Activated T-cell treated with anti-CD3 and anti-CD28 coated beads for 24 hours (primary cell): ENCODE data around the gene MCC.

Source experiments
- DNase-seq: peaks from one replicate; pipeline ENCODE4 v3.0.0-alpha.2; 2020; ENCODE audit warnings: low read depth

The MCC gene

DNA sequence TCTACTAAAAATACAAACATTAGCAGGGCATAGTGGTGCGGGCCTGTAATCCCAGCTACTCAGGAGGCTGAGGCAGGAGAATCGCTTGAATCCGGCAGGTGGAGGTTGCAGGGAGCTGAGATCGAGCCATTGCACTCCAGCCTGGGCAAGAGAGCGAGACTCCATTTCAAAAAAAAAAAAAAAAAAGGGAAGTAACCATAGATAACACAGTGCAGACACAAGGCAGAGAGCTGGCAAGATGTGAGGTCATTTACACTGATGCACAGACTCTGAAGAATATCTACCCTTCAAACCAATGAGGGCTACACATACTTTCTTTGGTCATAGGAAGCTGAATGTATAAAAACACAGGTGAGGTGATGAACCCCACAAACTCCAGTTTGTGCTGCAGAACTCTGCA is 379.8 kb downstream of the MCC start:
- DNase-seq: no peak

DNA sequence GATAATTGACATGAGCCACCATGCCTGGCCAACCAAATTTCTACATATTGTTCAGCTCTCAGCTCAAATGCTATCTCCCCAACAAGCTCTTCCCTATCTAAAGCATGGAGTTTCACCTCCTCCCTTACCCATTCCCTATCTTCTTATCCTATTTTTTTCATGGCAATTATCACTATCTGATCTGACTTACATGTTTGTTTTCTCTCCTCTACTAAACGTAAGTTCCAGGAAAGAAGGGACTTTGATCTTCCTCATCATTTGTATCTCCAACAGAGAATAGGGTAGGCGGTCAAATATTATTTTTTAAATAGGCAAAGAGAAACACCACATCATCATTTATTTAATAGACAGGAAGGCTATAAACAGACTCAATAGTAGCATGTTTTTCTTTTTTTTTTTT is 381.4 kb downstream of the MCC start:
- DNase-seq: no peak

GRCh38 chr5:113105693-113106280 is 382.5 kb downstream of the MCC start:
- DNase-seq: no peak

GRCh38 chr5:113103330-113103729 is 384.9 kb downstream of the MCC start:
- no peak for DNase-seq

DNA sequence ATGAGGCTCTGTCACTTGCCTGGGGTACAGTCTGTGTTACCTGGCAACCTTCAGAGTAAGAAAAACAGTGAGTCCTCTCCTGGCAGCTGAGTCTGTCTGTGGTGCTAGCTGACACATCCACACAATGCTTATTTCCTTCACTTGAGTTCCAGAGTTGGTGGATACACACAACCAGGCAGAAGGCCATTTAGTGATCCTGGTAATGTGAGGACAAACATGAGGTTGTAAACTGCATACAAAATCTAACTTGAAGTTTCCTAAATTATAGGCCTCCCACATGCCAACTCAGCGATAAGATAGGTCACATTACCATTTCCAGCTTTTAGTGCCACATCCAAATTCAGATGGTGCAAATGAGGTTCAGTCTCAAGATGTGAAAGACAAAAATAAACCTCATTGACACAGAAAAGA is 386.1 kb downstream of the MCC start:
- DNase-seq: no peak

- DNase-seq: no peak
Measured at GRCh38 chr5:113100981-113101380, 387.3 kb downstream of the MCC start.

- no peak for DNase-seq
Measured at GRCh38 chr5:113099822-113100221, 388.4 kb downstream of the MCC start.

- DNase-seq: no peak
Measured at GRCh38 chr5:113098378-113098777, 389.9 kb downstream of the MCC start.

DNA sequence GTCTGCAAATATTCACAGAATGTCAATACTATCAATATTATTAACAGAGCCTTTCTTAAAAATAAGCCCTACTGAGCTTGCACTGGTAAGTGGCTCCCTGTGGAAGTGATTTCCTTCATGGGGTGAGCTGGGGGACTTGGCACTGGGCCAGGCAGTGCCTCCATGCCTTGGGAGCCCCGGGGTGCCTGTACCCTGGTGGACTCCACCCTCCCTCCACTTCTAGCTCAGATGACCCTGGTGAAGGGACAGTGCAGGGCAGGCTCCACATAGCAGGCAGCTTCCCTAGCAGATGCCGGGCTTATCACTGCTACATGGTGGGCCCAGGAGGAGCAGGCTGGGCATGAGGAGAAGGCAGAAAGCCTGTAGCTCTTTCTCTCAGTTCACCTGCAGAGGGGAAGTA is 392.4 kb downstream of the MCC start:
- DNase-seq: no peak

DNA sequence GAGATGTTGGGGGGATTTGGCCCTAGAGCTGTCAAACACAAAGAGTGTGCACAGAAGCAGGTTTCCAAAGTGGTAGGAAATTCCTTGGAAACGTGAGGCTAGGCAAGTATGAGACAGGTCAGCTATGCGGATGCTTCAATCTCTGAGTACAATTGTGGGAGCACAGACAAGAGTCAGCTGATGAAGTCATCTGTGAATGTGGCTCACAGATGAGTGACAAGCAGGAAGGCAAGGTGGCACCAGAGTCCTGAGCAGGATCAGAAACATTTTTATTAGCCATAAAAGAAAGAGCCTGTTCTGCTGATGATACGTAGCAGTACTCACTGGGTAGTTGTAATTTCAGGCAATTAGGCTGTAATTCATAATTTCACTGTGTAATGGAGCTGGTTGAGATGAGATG is 394.7 kb downstream of the MCC start:
- DNase-seq: no peak

DNA sequence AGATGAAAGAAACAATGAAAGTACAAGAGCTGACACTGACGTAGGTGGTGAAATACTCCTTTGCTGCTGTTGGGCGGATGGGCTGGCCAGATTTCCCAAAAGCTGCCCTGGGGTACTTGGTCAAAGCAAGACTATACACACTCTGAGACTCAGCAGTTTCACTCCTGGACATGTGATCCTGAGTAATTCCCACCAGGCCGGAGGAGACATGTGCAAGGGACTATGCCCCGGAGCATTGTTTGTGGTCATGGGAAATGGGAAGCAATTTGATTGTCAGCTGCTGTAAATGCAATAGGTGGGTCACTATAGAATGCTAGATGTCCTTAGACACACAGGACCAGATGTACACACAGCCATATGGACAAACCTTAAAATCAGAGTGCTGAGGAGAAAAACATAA is 395.6 kb downstream of the MCC start:
- DNase-seq: no peak

GRCh38 chr5:113091622-113092021 is 396.6 kb downstream of the MCC start:
- no peak for DNase-seq

- DNase-seq: no peak
Measured at GRCh38 chr5:113090336-113091106, 397.7 kb downstream of the MCC start.

GRCh38 chr5:113089653-113090335 is 398.5 kb downstream of the MCC start:
- no peak for DNase-seq

- no peak for DNase-seq
Measured at GRCh38 chr5:113087976-113088514, 400.2 kb downstream of the MCC start.

GRCh38 chr5:113085880-113086409 is 402.3 kb downstream of the MCC start:
- no peak for DNase-seq

GRCh38 chr5:113085084-113085414 is 403.2 kb downstream of the MCC start:
- DNase-seq: no peak

DNA sequence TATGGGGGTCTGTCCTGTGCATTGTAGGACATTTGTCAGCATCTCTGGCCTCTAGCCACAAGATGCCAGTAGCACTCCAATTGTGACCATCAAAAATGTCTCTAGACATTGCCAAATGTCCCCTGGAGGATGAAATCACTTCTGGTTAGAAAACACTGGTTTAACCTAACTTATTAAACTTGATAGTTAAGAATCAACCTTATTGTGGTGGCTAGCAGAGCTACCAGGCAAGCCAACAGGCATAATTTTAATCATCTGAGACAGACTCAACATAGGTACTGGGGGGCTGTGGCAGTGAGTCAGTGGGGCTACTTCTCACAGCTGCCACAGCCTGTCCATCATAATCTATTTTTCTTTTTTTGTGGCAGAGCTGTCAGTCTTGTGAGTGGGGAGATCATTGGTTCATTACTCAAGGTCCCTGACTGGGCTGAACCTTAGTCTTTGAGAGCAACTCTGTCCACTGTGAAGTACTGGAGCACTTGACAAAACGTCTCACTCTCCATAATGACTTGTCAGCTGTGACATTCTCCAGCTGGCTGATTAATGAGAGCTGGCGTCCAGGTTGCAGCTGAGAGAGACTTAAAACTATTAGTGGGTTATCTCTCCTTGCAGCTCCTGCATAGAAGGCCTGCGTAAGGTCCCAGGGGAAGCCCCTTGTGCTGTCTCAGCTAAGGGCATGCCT is 403.7 kb downstream of the MCC start:
- no peak for DNase-seq

- no peak for DNase-seq
Measured at GRCh38 chr5:113083481-113083880, 404.8 kb downstream of the MCC start.

GRCh38 chr5:113082547-113082905 is 405.7 kb downstream of the MCC start:
- DNase-seq: no peak

DNA sequence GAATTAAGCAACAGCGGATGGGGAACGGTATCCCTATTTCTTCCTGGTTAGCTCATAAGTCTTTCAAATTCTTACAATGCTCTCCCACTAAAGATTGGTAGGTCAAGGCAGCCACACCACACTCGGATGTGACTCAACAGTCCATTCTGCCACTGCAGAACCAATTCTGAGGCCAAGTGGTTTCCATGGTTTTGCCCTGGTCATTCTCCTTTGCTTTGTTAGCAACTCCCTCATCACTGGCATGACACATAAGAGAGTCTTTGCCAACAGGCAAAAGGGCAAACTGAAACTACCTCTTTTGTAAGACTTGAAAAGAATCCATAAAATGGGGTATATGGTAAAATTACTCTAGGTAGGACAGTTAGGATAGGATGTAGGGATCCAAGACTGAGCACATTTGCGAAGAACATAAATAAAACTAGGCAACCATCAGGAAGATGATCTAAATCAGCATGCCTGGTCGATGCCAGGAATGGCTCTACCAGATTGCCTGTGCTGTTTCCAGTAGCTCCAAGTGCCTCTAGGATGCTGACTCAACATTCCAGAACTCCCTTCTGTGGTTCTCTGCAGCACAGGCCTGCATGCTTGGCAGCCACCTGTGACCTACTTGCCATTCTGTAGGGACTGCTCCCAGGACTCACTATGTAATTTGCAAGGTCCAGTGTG is 406.2 kb downstream of the MCC start:
- no peak for DNase-seq
